Esophagus muscularis mucosa (tissue), 4 donors: ENCODE data around the gene ABCC10. TPM values are rescaled to one million over a fixed set of nuclear protein-coding genes. Genes with fewer than 3 reads are reported as not detected.
"Not testable (repeated sequence)": the region's sequence is repeated elsewhere in the genome, so short reads cannot be mapped to it uniquely, and the experiment has no call there.

Source experiments
- DNase-seq: peaks from one replicate; pipeline ENCODE4 v3.0.0-alpha.2; 2017; ENCODE audit errors: extremely low spot score
- H3K27ac ChIP-seq, 4 donors: fragments of 200-600 bp; sonication (generic); replicated peaks in 1 of 4; 1 replicate in 3 of 4; 2 replicates in 1 of 4; pipeline ENCODE4 v1.5.1; 2016 to 2019; ENCODE audit warnings: mild to moderate bottlenecking in 1 of 4
- H3K27me3 ChIP-seq, 4 donors: fragments of 200-600 bp; sonication (generic); one replicate each; pipeline versions ENCODE4 v1.5.1 to v1.6.0; 2016 to 2019
- H3K36me3 ChIP-seq, 4 donors: fragments of 200-600 bp; sonication (generic); one replicate each; pipeline ENCODE4 v1.5.1; 2016 to 2019
- H3K4me1 ChIP-seq, 4 donors: fragments of 200-600 bp; sonication (generic); one replicate each; pipeline ENCODE4 v1.5.1; 2016 to 2019
- H3K4me3 ChIP-seq, 4 donors: fragments of 200-600 bp; sonication (generic); 1 replicate in 2 of 4; 2 replicates in 2 of 4; pipeline ENCODE4 v1.5.1; 2016 to 2019; ENCODE audit warnings: mild to moderate bottlenecking in 4 of 4, moderate library complexity in 1 of 4
- H3K9me3 ChIP-seq, 4 donors: fragments of 200-600 bp; sonication (generic); 1 replicate in 3 of 4; 2 replicates in 1 of 4; pipeline ENCODE4 v1.5.1; 2016 to 2019
- CTCF ChIP-seq, 3 experiments: fragments of 200-600 bp in 2 of 3; fragments of 450-650 bp in 1 of 3; sonication (generic) in 2 of 3; IDR thresholded peaks; one replicate each; pipeline ENCODE4 v1.5.1; 2017 to 2019; ENCODE audit warnings: antibody characterized with exemption in 3 of 3, mild to moderate bottlenecking in 2 of 3, moderate library complexity in 1 of 3
- EP300 ChIP-seq: sonication (generic); formaldehyde crosslinking; IDR thresholded peaks from one replicate; pipeline ENCODE4 v1.6.1; 2017; ENCODE audit warnings: antibody characterized with exemption
- POLR2A ChIP-seq: fragments of 450-650 bp; IDR thresholded peaks from one replicate; pipeline ENCODE4 v1.6.1; 2017; ENCODE audit warnings: antibody characterized with exemption, moderate library complexity, mild to moderate bottlenecking, low read depth
- POLR2AphosphoS5 ChIP-seq, 2 donors: sonication (generic); formaldehyde crosslinking; IDR thresholded peaks; one replicate each; pipeline ENCODE4 v1.6.1; 2017; ENCODE audit warnings: antibody characterized with exemption in 2 of 2
- WGBS: methylation state at CpG from one replicate; pipeline ENCODE4 v1.1.5; 2018; 5-methylcytosine and 5-hydroxymethylcytosine counted together
- intact Hi-C: fragments of 100-400 bp; cut with DNase I; formaldehyde crosslinking; loops from one replicate; pipeline ENCODE4 v1.15.1; 2023
- total RNA-seq, 4 donors: library from RNA; depleted of rRNA; stranded (reverse); fragments of >200 nt; gene quantifications; one replicate each; pipeline versions ENCODE4 v1.1.0 to v1.2.1, GENCODE V29; 2016

The ABCC10 gene
- total RNA-seq, 4 donors from 2014 or later, result 7.6 to 19.4 (median 12.5) TPM

- Histone ChIP-seq H3K36me3 (no peaks in the 10 kb centered on the region), H3K4me1 (no peaks in the 10 kb centered on the region), H3K9me3 (no peaks in the 10 kb centered on the region), H3K4me3 (no peak overlapping the region), H3K27ac (no peak overlapping the region), H3K27me3 (peaks cover 0 to 26% (median 0%) of the 10 kb centered on the region in 4 donors)
- DNase-seq, result no peak
- intact Hi-C loops, result no loop called here
- TF ChIP-seq EP300 (no peak), POLR2A (no peak), CTCF (IDR thresholded peaks at IDR 0.05) (no peak), POLR2AphosphoS5 (IDR thresholded peaks at IDR 0.05) (no peak)
- 92% methylated on average over 4 of the region's 4 CpGs for WGBS
Measured at GRCh38 chr6:43408259-43408658, 19.1 kb upstream of the ABCC10 start.

DNA sequence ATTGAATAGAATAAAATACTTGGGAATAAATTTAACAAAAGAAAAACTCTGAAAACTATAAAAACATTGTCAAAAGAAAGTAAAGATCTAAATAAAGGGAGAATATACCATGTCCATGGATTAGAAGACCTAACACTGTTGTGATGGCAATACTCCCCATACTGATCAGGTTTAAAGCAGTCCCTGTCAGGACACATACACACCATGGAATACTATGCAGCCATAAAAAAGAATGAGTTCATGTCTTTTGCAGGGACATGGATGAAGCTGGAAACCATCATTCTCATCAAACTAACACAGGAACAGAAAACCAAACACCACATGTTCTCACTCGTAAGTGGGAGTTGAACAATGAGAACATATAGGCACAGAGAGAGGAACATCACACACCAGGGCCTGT lies 16.6 kb upstream of the ABCC10 start:
- H3K36me3 ChIP-seq, H3K9me3 ChIP-seq, H3K4me3 ChIP-seq, intact Hi-C loops, H3K27ac ChIP-seq, H3K4me1 ChIP-seq, DNase-seq: not testable (repeated sequence)
- 75% methylated on average over 1 of the region's 1 CpG for WGBS
- H3K27me3 ChIP-seq, result peaks cover 0 to 34% (median 0%) of the 10 kb centered on the region in 4 donors

DNA sequence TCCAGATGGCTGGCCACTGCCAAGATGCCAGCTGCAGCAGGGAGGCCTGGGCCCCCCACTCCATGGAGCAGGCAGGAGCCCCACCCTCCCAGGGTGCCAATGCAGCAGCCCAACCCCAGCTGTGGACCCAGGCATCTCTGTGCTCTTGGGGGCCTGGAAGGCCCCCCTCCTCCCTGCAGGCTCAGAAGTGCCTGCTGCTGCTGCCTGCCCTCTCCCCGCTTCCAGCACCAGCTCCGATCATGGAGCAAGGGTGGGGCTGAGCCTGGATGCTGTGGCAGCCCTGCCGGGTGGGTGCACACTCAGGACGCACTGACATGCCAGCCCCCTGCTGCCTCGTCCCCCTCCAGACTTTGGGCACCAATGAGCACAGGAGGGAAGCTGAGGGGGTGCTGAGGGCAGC lies 14.8 kb upstream of the ABCC10 start:
- WGBS, result no CpG with 5 or more reads among the region's 5 CpGs
- H3K4me1 ChIP-seq, result no peaks in the 10 kb centered on the region
- TF ChIP-seq POLR2AphosphoS5 (IDR thresholded peaks at IDR 0.05) (no peak), POLR2A (no peak), CTCF (IDR thresholded peaks at IDR 0.05) (no peak), EP300 (no peak)
- no peak for DNase-seq
- intact Hi-C loops, result no loop called here
- H3K36me3 ChIP-seq, result no peaks in the 10 kb centered on the region
- no peaks in the 10 kb centered on the region for H3K9me3 ChIP-seq
- H3K27me3 ChIP-seq, result peaks cover 0 to 24% (median 0%) of the 10 kb centered on the region in 4 donors
- no peak overlapping the region for H3K27ac ChIP-seq
- H3K4me3 ChIP-seq, result no peak overlapping the region

GRCh38 chr6:43413002-43413401 lies 14.3 kb upstream of the ABCC10 start:
- Histone ChIP-seq H3K4me3 (no peak overlapping the region), H3K4me1 (no peaks in the 10 kb centered on the region), H3K27ac (no peak overlapping the region), H3K27me3 (peaks cover 0 to 19% (median 0%) of the 10 kb centered on the region in 4 donors), H3K36me3 (no peaks in the 10 kb centered on the region), H3K9me3 (no peaks in the 10 kb centered on the region)
- 67% methylated on average over 1 of the region's 2 CpGs for WGBS
- TF ChIP-seq POLR2AphosphoS5 (IDR thresholded peaks at IDR 0.05), result no peak
- no peak for TF ChIP-seq CTCF (IDR thresholded peaks at IDR 0.05)
- no peak for TF ChIP-seq EP300
- no peak for TF ChIP-seq POLR2A
- DNase-seq, result no peak
- intact Hi-C loops, result no loop called here

GRCh38 chr6:43415275-43415674 lies 12.1 kb upstream of the ABCC10 start:
- H3K27ac ChIP-seq, intact Hi-C loops, H3K36me3 ChIP-seq, H3K4me1 ChIP-seq, DNase-seq, H3K9me3 ChIP-seq, H3K4me3 ChIP-seq: not testable (repeated sequence)
- peaks cover 0 to 16% (median 0%) of the 10 kb centered on the region in 4 donors for H3K27me3 ChIP-seq
- WGBS, result 88% methylated on average over 8 of the region's 8 CpGs

GRCh38 chr6:43416935-43417334 lies 10.4 kb upstream of the ABCC10 start:
- no peak for DNase-seq
- Histone ChIP-seq H3K36me3 (no peaks in the 10 kb centered on the region), H3K27me3 (peaks cover 0 to 16% (median 0%) of the 10 kb centered on the region in 4 donors), H3K4me1 (no peaks in the 10 kb centered on the region), H3K4me3 (no peak overlapping the region), H3K27ac (no peak overlapping the region), H3K9me3 (no peaks in the 10 kb centered on the region)
- intact Hi-C loops, result no loop called here
- 84% methylated on average over 4 of the region's 4 CpGs for WGBS
- TF ChIP-seq POLR2A, result no peak
- TF ChIP-seq EP300, result no peak
- TF ChIP-seq CTCF (IDR thresholded peaks at IDR 0.05), result no peak
- TF ChIP-seq POLR2AphosphoS5 (IDR thresholded peaks at IDR 0.05), result no peak
